Measurements from ENCODE around the gene CHURC1. TPM values are rescaled to one million over a fixed set of nuclear protein-coding genes. Genes with fewer than 3 reads are reported as not detected.

CHURC1 gene
- polyA plus RNA-seq, 1 of the 3 experiments (the other 2 are of a cell fraction), result 66.8 TPM

- 75% methylated on average over 4 of the region's 4 CpGs for WGBS (ENCODE audit: low lambda C conversion rate)
- no peaks in the 10 kb centered on the region for H3K9me2 ChIP-seq
- H3K27ac ChIP-seq (ENCODE audit: low read depth in 2 of 2, low read length in 1 of 2), result no peak overlapping the region
- ChIA-PET CTCF (interaction anchor here (0.6 to 6.1 kb wide), 67 partner anchors 11 to 524 kb away, joined by 3 to 163 read pairs (median 5); partner anchors contain the start of genes CHURC1, GPX2 and SPTB), POLR2A (interaction anchor here (1.0 to 1.7 kb wide), 3 partner anchors 68 to 129 kb away, joined by 3 to 8 read pairs (median 5); no protein-coding TSS in a partner anchor)
- no peaks in the 10 kb centered on the region for H3K79me2 ChIP-seq (ENCODE audit: insufficient read depth)
- TF ChIP-seq RAD21 (IDR thresholded peaks at IDR 0.05; ENCODE audit: low read length) (no peak), GABPA (IDR thresholded peaks at IDR 0.05; ENCODE audit: low read depth) (no peak), MXI1 (IDR thresholded peaks at IDR 0.05; ENCODE audit: low read depth, low read length) (no peak), POLR2AphosphoS5 (IDR thresholded peaks at IDR 0.05; ENCODE audit: low read depth, low read length) (no peak), YY1 (IDR thresholded peaks at IDR 0.05; ENCODE audit: low read depth) (no peak), RFX5 (IDR thresholded peaks at IDR 0.05; ENCODE audit: low read length) (no peak), RXRA (IDR thresholded peaks at IDR 0.05; ENCODE audit: borderline replicate concordance, low read depth) (no peak), FOSL2 (IDR thresholded peaks at IDR 0.05; ENCODE audit: borderline replicate concordance, low read depth) (no peak), JUND (IDR thresholded peaks at IDR 0.05) (no peak), TCF12 (IDR thresholded peaks at IDR 0.05) (no peak), FOXM1 (IDR thresholded peaks at IDR 0.05; ENCODE audit: low read depth) (no peak), REST (IDR thresholded peaks at IDR 0.05; ENCODE audit: low read depth, low read length) (no peak), MEF2A (IDR thresholded peaks at IDR 0.05; ENCODE audit: borderline replicate concordance, low read depth) (no peak), NRF1 (IDR thresholded peaks at IDR 0.05; ENCODE audit: low read depth, low read length) (no peak), TEAD4 (IDR thresholded peaks at IDR 0.05; ENCODE audit: borderline replicate concordance, insufficient read depth) (no peak), RCOR1 (IDR thresholded peaks at IDR 0.05; ENCODE audit: low read length) (no peak), CHD2 (IDR thresholded peaks at IDR 0.05; ENCODE audit: low read length, partially characterized antibody) (no peak), USF2 (IDR thresholded peaks at IDR 0.05; ENCODE audit: borderline replicate concordance, low read depth, low read length) (no peak), GATA2 (CRISPR knock-in tag; IDR thresholded peaks at IDR 0.05) (no peak), TAF1 (IDR thresholded peaks at IDR 0.05; ENCODE audit: borderline replicate concordance, low read depth, low read length) (no peak)
- H3K27me3 ChIP-seq (ENCODE audit: insufficient read depth), result no peaks in the 10 kb centered on the region; the same call in 1 of the 2 replicates
- no peaks in the 10 kb centered on the region for H4K20me1 ChIP-seq (ENCODE audit: insufficient read depth)
- no peak overlapping the region for H3K9ac ChIP-seq
- no peak overlapping the region for H3K4me3 ChIP-seq (ENCODE audit: low read depth in 2 of 2, low read length in 1 of 2)
- no peaks in the 10 kb centered on the region for H3K9me3 ChIP-seq
- H3K4me2 ChIP-seq, result no peak overlapping the region
- no peaks in the 10 kb centered on the region for H3F3A ChIP-seq (replicated peaks; ENCODE audit: insufficient read depth)
- H2AFZ ChIP-seq (ENCODE audit: low read depth), result no peak overlapping the region
- no peaks in the 10 kb centered on the region for H3K36me3 ChIP-seq (replicated peaks in 1 of 2; ENCODE audit: control insufficient read depth in 1 of 2, insufficient read depth in 2 of 2, low read length in 1 of 2)
- no peaks in the 10 kb centered on the region for H3K4me1 ChIP-seq (ENCODE audit: control insufficient read depth in 1 of 2, insufficient read depth in 2 of 2, low read depth in 1 of 2, low read length in 1 of 2)
- DNase-seq, result no peak
Measured at GRCh38 chr14:64891173-64891838, 22.9 kb upstream of the CHURC1 start.

All from SK-N-SH (cell line).